ENCODE measurements around the gene RAB17.

RAB17 gene

DNA sequence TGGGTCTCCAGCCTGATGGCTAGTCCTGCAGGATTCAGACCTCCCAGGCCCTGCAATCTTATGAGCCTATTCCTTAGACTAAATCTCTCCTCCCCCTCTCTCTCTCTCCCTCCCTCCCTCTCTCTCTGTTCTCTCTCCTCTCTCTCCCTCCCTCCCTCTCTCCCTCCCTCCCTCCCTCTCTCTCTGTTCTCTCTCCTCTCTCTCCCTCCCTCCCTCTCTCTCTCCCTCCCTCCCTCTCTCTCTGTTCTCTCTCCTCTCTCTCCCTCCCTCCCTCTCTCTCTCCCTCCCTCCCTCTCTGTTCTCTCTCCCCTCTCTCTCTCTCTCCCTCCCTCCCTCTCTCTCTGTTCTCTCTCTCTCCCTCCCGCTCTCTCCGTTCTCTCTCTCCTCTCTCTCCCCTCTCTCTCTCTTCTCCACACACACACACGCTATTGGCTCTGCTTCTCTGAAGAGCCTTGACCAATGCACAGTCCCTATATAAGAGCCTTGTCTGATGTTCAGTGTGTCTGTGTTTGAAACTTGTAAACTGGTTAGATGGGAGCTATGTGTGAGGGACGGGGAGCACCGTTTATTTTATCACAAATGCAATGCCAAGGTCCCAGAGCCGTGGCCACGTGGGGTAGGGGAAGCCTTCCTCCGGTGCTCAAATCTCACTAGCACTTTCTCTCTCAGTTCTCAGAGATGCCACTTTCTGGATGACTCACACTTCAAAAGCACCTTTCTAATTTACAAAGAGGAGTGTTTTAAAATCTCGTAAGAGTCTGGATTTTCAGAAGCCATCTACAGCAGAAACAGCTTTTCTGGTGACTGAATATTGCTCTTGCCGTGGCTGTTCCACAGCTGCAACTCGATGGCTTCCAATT, 33.5 kb downstream of the RAB17 start:
- DNase-seq: no peak

- no peak for DNase-seq
These were observed 35.0 kb downstream of the RAB17 start for GRCh38 chr2:237555560-237555959.

GRCh38 chr2:237553948-237554347, 36.6 kb downstream of the RAB17 start:
- no peak for DNase-seq

- no peak for DNase-seq
These were observed 37.6 kb downstream of the RAB17 start for GRCh38 chr2:237552908-237553307.

DNA sequence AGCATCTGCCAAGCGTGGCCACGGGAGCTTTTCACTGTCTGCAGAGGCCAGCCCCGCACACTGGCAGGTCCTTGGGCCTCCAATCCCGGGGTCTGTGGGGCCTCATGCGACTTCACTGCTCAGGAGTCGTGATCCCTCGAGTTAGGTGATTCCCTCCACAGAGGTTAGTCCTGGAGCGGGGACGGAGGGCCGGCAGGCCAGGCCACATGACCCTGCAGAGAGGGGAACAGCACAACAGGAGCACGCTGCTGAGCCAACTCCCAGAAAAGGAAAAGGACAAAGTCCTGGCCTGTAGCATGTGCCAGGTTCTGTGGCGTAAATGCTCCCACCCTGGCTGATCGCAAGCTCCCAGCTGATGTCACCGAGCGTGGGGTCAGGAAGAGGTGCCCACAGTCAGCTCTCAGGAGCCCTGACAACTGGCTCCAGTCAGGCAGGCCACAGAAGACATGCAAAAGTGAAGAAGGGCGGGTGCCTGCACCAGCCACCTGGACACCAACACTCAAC, 39.4 kb downstream of the RAB17 start:
- no peak for DNase-seq

- DNase-seq: no peak
These were observed 40.7 kb downstream of the RAB17 start for GRCh38 chr2:237549643-237550415.

DNA sequence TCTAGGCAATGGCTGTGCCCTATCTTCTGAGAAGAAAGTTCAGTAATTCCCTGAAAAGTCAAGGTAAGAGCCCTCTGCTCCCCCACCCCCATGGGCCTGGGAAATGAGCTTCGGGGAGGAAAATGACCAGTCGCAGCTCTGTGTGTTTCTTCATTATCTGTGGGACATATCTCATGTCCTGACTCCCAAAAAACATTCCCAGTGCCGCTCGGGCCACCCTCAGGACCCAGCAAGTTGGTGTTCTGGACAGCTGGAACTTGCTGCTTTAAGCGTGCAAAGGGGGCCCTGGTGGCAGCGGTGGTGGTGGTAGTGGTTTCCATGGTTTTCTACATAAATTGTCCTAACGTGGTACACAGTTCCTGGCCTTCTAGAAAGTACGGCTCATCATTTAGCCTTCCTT, 41.3 kb downstream of the RAB17 start:
- DNase-seq: no peak

- DNase-seq: no peak
These were observed 42.6 kb downstream of the RAB17 start for GRCh38 chr2:237547841-237548416.

DNA sequence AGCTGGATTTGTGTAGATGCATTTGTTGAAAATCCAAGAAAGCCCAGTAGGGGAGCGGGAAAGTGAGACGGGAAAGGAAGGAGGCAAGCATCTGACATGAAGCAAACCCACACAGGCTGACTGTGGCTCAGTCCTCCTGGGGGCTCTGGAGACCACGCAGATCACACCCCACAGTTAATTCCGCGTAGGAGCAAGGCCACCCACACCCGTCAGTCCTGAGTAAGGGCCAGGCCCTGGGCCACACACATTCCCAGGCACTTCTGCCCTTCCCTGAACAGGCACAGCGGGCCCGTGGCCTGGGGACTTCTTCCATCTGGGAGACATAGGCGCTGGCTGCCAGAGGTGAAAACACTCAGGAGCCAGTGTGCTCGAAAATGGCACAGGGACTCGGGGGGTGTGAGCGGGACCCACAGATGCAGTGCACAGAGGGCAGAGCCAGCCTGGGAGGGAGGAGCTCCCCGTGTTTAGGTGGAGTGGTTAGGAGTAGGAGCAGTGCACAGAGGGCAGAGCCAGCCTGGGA, 43.6 kb downstream of the RAB17 start:
- DNase-seq: no peak

DNA sequence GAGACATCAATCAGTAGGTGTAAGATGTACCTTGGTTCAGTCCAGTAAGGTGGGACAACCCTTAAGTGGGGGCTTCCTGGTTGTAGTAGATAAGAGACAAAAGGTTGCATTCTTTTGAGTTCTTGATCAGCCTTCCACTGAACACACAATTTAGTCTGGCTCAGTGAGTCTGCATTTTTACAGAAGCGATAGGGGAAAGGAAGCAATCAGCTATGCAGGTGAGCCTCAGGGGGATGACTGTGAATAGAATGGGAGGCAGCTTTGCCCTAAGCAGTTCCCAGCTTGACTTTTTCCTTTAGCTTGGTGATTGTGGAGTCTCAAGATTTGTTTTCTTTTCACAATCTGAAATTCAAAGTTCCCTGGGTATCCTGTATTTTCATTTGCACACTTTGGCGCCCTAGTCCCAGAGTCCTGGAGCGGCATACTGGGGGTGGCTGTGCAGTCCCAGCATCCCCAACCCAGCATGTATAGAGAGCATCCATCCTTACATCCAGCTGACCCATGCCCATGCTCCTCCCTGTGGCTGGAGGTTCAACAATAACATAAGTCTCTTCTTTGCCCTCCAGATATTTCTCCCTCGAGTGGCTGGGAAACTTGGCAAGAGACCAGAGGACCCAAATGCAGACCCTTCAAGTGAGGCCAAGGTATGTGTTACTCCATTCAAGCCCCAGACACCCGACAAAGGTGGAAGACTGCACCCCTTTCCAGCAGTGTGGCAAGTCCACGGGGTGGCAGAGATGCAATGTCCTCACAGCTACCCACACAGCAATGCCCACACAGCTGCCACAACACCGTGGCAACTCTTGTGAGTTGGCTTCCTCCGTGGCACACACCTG, 44.3 kb downstream of the RAB17 start:
- DNase-seq: no peak

GRCh38 chr2:237542001-237542704, 48.4 kb downstream of the RAB17 start:
- DNase-seq: no peak

- no peak for DNase-seq
These were observed 49.3 kb downstream of the RAB17 start for GRCh38 chr2:237541243-237541642.

- DNase-seq: peak; percentile 40
These were observed 49.7 kb downstream of the RAB17 start for GRCh38 chr2:237540823-237541222.

GRCh38 chr2:237540223-237540775, 50.2 kb downstream of the RAB17 start:
- DNase-seq: no peak

DNA sequence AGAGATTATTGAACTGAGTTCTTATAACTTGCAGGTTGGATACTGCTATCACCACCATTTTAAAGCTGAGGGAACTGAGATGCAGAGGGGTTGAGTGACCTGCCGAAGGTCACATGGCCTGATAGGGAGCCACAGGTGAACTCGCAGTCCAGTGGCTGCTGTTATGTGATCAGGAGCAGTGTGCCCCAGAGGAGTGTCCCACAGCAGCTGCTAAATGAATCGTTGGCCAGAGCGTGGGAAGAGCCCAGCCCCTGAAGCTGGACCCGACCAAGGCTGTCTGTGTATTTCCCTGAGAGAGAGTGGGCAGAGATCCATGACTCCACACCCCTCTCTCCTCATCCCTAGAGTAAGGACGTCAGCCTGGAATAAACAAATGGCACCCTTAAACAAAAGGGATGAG, 50.9 kb downstream of the RAB17 start:
- DNase-seq: no peak

GRCh38 chr2:237538901-237539300, 51.6 kb downstream of the RAB17 start:
- DNase-seq: no peak

DNA sequence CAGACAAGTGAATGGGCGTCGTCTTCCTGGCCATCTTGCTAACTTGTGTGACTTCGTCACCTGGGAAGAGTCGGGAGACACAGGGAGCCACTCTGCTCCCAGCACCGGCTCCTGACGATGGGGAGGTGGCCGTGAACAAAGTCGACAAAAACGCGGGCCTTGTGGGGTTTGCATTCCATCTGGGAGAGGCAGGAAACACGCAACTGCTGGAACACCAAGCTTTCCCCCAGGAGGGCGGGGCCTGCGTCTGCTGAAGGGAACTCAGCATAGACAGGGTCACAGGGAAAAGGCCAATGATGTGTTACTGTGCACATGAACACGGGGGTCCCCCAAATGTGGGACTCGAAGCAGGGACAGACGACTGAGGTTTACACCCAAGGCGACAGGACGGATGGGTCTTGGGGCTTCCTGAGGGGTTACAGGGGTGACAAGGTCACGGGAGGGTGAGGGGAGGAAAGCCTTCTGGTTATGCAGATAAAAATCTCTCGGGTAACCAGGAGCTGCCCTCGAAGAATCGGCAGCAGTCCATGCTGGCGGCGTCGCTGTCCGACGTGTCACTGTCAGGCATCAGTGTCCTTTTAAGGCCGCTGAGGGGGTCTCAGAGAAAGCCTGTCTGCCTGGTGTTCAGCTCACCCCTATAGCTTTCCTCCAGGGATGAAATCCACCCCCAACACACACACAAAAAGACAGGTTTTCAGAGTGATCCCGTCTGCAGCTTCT, 52.4 kb downstream of the RAB17 start:
- no peak for DNase-seq

DNA sequence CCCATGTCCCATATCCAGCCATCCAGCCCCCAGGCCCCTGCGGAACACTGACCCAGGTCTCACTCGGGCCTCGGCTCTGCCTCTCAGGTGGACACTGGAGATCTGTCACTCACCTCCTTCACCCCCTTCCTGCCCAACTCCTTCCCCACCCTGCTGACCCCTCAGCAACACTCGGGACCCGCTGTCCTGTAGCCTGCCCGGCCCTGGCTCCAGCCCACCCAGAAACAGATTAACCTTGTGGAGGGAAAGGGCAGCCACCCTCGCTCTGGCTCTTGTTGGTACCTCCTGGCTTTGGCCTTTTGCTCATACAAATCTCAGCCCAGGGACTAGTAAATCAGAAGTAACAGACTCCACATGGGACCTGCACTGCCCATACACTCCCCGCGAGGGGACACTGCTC, 53.9 kb downstream of the RAB17 start:
- no peak for DNase-seq

GRCh38 chr2:237536083-237536415, 54.5 kb downstream of the RAB17 start:
- DNase-seq: no peak

DNA sequence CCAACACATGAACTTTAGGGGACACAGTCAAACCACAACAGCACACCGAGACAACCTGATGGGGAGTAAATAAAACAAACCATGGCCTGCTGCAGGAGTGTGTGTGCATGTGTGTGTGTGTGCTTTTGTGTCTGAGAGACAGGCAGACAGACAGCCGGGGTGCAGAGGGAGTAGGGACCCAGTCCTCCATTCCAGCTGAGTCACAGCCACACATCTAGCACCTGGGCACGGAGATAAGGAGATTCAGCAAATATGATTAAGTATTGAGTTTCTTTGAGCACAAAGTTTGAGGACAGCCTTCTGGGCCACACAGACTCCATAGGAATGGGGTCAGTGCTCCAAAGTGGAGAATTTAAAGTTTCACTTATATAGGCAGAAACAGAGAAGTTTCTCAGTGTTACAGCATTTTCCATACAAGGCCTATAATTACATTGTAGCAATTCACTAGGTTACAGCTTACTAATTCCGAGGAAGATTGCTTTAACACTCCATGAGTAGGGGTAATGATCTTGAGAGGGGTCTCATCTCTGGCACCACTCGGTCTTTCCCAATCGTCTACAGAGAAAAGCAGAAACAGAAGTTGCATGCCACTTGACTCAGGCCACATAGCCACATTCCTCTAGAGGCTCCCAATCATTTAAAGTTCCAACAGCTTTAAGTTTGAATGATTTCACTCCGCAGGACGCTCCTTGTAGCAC, 55.0 kb downstream of the RAB17 start:
- no peak for DNase-seq

All from eye (tissue), 1 donor.